NCI-H1694 (cell line): ENCODE data around the gene CENPH.
"Not testable (repeated sequence)": the region's sequence is repeated elsewhere in the genome, so short reads cannot be mapped to it uniquely, and the experiment has no call there.

Experiments used
- DNase-seq: peaks from one replicate; lab custom pipeline; 2025; lab: John Stamatoyannopoulos, UW

Gene CENPH

GRCh38 chr5:69209602-69210001 lies 20.2 kb downstream of the CENPH start:
- DNase-seq = no peak

GRCh38 chr5:69211200-69211599 lies 21.8 kb downstream of the CENPH start:
- DNase-seq = no peak

GRCh38 chr5:69212022-69212421 lies 22.6 kb downstream of the CENPH start:
- no peak for DNase-seq

DNA sequence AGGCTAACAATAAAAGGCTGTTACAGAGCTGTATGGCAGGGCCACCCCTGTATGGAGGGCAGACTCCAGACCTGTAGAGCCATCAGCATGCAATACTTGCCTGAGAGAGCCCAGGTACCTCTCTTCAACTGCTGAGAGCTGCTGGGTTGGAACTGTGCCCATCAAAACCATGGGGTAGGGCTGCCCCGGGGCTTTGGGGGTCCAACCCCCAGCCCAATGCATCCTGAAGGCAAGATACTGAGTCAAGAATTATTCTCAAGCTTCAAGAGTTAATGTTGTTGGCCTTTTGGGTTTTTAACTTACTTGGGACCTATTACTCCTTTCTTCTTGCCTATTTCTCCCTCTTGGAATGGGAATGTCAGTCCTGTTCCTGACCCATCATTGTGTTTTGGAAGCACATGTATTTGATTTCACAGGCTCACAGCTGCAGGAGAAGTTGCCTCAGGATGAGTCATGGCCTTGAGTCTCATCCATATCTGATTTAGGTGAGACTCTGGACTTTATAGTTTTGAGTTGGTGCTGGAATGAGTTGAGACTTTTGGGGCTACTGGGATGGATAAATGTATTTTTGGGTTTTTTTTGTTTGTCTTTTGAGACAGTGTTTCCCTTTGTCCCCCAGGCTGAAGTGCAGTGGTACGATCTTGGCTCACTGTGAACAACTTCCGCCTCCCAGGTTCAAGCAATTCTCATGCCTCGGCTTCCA lies 24.3 kb downstream of the CENPH start:
- no peak for DNase-seq

GRCh38 chr5:69217151-69217511 lies 27.7 kb downstream of the CENPH start:
- DNase-seq = no peak

DNA sequence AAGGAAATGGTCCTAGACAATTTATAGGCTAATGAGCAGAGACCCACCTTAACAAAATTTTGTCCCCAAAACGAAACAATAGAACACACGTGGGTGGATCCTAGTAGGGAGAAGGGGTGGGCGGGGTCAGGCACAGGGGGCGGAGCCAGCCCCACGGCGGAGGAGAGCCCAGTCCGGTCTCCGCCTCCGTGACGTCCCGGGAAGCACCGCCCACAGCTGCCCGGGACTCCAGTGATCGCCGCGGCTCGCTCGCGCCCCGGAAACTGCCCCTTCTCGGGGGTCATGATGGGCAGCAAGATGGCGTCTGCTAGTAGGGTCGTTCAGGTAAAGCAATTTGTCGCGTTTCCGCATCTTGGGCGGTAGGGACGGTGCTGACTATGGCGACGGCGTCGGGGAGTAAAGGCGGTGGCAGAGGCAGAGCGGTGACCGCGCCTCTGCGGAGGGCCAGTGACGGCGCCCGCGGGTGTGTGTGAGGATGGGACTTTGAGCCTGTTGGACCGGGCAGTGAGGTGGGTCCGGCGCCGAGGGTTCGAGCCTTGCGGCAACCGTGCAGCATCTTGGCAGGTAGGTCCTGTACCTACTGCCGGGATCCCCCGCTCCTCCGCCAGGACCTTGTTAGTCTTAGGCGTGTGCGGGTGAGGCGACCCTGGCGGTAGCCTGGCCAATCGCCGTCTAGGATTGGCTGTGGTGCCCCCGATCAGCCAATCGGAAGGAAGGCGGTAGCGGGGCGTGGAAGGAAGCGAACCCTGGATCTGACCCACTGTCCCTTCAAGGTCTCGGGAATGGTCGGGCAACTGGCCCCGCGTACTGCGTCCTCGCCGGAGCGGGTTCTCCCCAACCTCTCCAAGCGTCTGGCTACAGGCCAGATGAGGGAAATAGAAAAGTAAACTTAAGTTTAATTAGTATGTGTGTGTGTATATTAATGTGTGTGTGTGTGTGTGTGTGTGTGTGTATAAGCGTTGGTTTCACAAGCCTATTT lies 28.5 kb downstream of the CENPH start:
- peak; percentile 72 for DNase-seq

DNA sequence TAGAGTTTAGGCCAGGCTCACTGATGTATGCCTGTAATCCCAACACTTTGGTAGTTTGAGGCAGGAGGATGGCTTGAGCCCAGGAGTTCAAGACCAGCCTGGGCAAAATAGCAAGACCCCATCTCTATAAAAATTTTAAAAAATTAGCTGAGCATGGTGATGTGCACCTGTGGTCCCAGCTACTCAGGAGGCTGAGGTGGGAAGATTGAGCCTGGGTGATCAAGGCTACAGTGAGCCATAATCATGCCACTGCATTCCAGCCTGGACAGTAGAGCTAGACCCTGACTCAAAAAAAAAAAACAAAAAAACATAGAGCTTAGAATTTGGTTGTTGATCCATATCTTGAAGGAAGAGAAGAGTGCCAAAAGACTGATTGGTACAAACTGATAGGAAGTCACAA lies 30.6 kb downstream of the CENPH start:
- DNase-seq = no peak

- not testable (repeated sequence) for DNase-seq
Observed at GRCh38 chr5:69220371-69220770, 31.0 kb downstream of the CENPH start.

DNA sequence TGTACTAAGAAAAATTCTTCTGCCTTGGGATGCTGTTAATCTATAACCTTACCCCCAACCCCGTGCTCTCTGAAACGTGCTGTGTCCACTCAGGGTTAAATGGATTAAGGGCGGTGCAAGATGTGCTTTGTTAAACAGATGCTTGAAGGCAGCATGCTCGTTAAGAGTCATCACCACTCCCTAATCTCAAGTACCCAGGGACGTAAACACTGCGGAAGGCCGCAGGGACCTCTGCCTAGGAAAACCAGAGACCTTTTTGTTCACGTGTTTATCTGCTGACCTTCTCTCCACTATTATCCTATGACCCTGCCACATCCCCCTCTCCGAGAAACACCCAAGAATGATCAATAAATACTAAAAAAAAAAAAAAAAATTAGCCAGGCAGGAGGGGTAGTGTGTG lies 31.4 kb downstream of the CENPH start:
- DNase-seq = not testable (repeated sequence)

- no peak for DNase-seq
Observed at GRCh38 chr5:69224520-69224919, 35.1 kb downstream of the CENPH start.

- DNase-seq = no peak
Observed at GRCh38 chr5:69225860-69226259, 36.5 kb downstream of the CENPH start.

- DNase-seq = no peak
Observed at GRCh38 chr5:69230181-69230580, 40.8 kb downstream of the CENPH start.

DNA sequence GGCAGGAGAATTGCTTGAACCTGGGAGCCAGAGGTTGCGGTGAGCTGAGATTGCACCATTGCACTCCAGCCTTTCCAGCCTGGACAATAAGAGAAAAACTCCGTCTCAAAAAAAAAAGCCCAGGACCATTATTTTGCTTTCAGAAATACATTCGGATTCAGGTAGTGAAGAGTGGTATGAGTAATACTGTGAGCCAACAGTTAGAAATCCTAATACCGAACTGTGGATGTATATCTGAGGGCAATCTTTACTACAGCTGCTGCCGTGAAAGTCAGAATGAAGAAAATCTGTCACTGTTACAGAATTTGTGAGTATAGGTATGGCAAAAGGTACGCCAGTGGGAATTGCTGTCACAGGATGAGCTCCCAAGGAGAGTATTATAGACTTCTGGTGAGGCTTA lies 41.9 kb downstream of the CENPH start:
- DNase-seq = no peak

GRCh38 chr5:69231851-69232250 lies 42.5 kb downstream of the CENPH start:
- no peak for DNase-seq

- peak; percentile 71 for DNase-seq
Observed at GRCh38 chr5:69234457-69235268, 45.3 kb downstream of the CENPH start, which contains the start of gene CDK7. TSS of gene CDK7 (plus strand) at chr5:69234886. CDS start at chr5:69234976, 90 bp downstream.

DNA sequence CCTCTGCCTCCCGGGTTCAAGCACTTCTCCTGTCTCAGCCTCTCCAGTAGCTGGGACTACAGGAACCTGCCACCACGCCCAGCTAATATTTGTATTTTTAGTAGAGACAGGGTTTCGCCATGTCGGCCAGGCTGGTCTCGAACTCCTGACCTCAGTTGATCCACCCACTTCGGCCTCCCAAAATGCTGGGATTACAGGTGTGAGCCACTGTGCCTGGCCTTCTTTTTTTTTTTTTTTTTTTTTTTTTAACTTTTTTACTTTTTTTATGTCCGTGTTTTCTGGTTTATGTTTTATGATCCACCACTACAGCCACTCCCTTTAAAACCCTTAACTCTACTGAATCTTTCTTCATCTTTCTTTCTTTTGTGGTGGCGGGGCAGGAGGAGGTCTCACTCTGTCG lies 47.4 kb downstream of the CENPH start:
- not testable (repeated sequence) for DNase-seq

DNA sequence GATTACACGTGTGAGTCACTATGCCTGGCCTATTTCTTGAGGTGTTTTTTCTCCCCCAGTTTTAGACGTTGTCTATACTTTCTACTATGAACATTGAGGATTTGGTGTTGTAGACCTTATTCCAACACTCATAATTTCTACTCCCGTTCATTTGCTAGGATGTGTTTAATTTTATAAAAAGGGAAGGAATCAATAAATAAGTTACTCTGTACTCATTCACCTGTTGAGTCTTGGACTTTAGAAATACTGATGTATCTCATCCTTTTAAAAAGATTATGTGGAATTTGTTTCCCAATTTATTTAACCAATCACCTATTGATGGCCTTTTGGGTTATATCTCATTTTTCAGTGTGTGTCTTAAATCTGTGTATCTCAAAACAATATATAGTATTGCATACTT lies 48.5 kb downstream of the CENPH start:
- DNase-seq = no peak

DNA sequence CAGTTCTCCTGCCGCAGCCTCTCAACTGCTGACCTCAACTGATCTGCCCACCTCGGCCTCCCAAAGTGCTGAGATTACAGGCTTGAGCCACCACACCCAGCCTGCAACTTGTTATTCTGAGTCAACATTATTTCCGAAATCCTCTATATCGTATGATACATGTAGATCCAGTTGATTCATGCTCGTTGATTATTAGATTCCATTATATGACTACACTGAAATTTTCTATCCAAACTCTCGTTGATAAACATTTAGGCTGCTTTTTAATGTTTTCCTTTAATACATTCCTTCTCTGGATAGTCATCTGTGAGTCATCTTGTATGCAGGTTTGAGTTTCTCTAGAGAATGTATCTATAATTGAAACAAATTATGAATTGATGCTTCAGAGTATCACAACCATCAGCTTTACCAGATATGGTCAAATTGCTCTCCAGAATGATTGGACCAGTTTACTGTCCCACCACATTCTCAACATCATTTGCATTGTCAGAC lies 49.4 kb downstream of the CENPH start:
- no peak for DNase-seq

- DNase-seq = no peak
Observed at GRCh38 chr5:69242215-69242927, 53.0 kb downstream of the CENPH start.

GRCh38 chr5:69245031-69245430 lies 55.6 kb downstream of the CENPH start:
- DNase-seq = no peak

- no peak for DNase-seq
Observed at GRCh38 chr5:69248019-69248418, 58.6 kb downstream of the CENPH start.
